HG03139 (cell line): ENCODE data around the gene MYL5.
"Not testable (repeated sequence)": the region's sequence is repeated elsewhere in the genome, so short reads cannot be mapped to it uniquely, and the experiment has no call there.

Experiments used
- ATAC-seq: cut with Tn5 transposase; IDR thresholded peaks from one replicate; pipeline ENCODE4 v1.9.1; 2021; ENCODE audit not compliant: unreplicated experiment

The MYL5 gene

DNA sequence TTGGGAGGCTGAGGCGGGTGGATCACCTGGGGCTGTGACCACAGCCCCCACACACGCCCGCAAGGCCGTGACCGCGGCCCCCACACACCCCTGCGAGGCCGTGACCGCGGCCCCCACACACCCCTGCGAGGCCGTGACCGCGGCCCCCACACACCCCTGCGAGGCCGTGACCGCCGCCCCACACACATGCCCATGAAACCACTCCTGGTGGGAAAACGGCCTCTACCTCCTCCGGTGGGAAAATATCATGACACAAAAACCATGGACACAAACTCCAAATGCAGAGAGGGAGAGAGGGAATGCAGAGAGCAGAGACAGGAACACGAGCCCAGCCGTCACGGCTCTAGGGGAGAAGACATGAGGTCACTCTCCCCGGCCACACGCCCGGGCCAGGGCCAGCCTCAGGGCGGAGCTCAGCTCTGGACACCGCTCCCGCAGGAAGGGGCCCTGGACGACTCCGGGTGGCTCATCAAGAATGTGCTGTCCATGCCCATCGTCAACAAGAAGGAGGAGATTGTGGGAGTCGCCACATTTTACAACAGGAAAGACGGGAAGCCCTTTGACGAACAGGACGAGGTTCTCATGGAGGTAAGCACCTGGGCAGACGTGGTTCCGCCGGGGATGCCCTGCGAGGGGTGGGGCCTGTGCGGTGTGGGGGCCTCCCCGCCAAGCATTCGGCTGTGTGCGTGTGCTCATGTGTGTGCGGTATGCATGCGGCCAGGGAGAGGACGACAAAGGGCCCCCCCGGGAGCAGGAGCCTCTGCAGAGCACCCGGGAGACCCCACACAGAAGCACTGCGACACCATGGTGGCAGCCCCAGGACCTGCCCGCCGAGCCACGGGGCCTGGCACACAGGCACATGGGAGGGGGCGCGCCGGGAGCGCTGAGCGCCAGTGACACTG is 17.7 kb upstream of the MYL5 start:
- no peak for ATAC-seq

DNA sequence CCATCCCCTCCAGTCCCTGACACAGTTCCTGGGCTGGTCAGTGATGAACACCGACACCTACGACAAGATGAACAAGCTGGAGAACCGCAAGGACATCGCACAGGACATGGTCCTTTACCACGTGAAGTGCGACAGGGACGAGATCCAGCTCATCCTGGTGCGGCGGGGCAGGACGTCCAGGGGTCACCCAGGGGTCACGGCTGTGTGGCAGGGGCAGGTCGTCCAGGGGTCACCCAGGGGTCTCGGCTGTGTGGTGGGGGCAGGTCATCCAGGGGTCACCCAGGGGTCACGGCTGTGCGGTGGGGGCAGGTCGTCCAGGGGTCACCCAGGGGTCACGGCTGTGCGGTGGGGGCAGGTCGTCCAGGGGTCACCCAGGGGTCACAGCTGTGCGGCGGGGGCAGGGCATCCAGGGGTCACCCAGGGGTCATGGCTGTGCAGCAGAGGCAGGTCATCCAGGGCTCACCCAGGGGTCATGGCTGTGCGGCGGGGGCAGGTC is 17.0 kb upstream of the MYL5 start:
- ATAC-seq = no peak

GRCh38 chr4:657834-658667 is 16.3 kb upstream of the MYL5 start:
- ATAC-seq = no peak

GRCh38 chr4:658681-659667 is 15.4 kb upstream of the MYL5 start:
- ATAC-seq = no peak

DNA sequence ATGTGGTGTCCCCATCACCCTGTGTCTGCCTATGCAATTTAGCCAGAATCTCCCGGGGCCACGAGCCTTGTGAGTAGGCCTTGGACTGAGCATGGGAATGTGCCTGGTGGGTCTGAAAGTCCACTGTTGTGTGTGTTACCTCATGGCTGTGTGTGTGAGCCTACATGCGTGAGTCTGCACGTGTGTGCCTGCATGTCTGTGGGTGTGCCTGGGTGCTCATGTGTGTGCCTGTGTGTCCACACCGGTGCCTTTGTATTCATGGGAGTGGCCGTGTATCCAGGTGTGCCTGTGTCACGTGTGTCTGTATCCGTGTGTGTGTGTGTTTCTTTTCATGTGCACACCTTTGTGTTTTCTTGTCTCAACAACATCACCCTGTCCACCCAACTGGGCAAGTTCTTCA is 14.5 kb upstream of the MYL5 start:
- no peak for ATAC-seq

DNA sequence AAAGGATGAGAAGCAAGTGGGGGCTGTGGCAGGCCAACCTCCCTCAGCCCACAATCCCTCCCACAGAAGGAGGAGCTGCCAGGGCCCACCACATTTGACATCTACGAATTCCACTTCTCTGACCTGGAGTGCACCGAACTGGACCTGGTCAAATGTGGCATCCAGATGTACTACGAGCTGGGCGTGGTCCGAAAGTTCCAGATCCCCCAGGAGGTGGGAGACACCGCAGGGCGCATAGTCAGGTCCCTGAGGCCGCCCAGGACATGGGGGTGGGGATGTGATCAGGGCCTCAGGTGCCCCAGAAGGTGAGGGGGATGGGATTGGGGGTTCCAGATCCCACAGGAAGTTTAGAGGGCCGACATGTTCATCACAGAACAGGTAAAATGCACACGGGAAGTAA is 13.9 kb upstream of the MYL5 start:
- ATAC-seq = no peak

DNA sequence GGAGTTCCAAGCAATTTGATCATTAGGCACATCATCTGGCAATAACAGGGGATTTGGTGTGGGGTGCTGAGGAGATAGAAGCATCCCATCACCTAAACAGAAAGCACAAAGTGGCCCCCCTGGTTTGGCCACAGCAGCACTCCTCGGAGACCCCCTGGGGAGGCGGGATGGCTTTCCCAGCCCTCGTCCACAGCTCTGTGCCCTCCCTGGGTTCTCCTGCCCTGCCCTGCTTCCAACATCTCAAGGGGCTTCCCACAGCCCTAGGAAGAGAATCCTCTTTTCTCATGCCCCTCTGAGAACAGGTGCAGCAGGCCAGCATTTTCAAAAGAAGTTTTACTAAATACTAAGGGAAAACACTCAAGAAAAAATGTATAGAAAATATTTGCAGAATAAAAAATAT is 13.1 kb upstream of the MYL5 start:
- ATAC-seq = no peak

GRCh38 chr4:661881-662761 is 12.2 kb upstream of the MYL5 start:
- no peak for ATAC-seq

DNA sequence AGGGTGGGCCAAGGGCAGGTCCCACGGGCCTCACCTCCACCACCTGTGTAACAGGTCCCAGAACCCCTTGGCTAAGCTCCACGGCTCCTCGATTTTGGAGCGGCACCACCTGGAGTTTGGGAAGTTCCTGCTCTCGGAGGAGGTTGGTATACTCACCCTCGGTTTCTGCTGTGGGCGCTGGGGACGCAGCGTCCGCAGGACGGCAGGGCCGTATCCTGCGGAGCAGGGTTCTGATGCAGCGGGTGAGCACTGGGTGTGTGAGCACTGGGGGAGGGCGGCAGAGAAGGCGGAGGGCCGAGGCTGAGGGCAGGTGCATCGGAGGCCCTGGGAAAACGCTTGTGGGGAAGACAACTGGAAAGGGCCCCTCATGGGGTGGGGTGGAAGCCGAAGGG is 11.3 kb upstream of the MYL5 start:
- no peak for ATAC-seq

DNA sequence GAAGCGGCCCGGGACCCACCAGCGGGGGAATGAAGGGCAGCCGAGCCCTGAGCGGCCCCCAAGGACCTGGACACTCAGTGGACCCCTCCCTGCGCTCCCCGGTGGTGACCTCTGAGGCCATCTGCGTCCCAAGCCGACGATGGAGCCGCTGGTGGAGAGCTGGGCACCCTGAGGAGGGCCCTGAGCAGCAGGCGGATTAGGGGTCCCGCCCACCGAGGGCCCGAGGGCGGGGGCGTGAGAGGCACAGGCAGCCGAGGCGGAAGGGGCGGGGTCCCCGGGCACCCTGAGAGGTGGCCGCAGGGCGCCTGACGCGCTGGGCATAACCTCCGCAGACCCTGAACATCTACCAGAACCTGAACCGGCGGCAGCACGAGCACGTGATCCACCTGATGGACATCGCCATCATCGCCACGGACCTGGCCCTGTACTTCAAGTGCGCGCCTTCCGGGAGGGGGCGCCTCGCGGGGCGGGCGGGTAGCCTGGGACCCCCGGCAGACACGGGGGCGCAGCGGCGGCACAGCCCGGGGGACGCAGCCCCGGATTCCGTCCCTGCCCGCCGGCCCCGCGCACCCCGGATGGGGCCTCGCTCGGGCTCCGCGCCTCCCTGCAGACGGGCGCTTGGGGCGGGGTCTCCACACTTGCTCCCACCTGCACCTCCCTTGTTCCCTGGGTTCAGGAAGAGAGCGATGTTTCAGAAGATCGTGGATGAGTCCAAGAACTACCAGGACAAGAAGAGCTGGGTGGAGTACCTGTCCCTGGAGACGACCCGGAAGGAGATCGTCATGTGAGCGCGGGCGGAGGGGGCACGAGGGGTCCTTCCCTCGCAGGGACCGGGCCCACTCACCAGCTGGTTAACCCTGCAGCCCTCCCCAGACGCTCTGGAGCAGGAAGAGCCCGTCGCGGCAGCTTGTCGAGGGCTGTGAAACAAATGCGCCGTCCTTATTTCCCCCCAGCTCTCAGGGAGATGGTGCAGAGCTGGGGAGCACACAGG is 10.6 kb upstream of the MYL5 start:
- no peak for ATAC-seq

DNA sequence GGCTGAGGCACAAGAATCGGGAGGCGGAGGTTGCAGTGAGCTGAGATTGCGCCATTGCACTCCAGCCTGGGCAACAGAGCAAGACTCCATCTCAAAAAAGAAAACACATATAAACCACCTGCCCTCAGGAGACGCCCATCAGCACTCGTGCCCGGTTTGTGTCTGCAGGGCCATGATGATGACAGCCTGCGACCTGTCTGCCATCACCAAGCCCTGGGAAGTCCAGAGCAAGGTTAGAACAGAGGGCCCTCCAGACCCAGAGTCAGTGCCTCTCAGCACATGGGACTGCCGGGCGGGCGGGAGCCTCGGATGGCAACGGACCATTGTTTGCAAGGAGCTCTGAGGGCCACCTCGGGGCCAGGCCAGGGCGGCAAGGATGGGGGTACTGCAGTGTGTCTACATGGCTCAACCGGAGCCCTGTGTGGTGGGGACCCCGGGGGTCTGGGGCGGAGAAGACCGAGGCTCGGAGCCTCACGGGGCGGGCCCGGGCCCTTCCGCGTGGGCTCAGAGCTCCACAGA is 9.6 kb upstream of the MYL5 start:
- no peak for ATAC-seq

- ATAC-seq = no peak
These were observed 9.0 kb upstream of the MYL5 start for GRCh38 chr4:665381-665750.

- ATAC-seq = no peak
These were observed 8.4 kb upstream of the MYL5 start for GRCh38 chr4:665751-666435.

- no peak for ATAC-seq
These were observed 7.9 kb upstream of the MYL5 start for GRCh38 chr4:666436-666810.

GRCh38 chr4:666822-667544 is 7.4 kb upstream of the MYL5 start:
- ATAC-seq = no peak

DNA sequence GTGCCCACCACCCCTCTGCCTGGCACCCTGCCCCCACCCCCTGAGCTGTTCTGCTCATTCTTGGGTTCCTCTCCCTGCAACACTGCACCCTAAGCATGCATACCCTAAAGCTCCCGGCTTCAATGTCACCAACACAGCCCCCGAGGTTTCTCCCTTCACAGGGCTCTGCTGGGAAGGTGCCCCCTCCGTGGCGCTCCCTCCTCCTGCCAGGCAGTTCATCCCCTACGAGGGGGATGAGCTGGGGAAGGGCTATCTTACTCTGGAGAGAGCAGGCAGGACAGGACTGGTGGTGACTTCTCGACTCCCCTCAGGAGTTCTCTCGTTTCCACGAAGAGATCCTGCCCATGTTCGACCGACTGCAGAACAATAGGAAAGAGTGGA is 6.8 kb upstream of the MYL5 start:
- no peak for ATAC-seq

- ATAC-seq = not testable (repeated sequence)
These were observed 6.1 kb upstream of the MYL5 start for GRCh38 chr4:668219-668618.
